GM12891 (cell line): ENCODE data around the gene AMDHD1.

Experiments
- DNase-seq: peaks from one replicate; pipeline ENCODE4 v3.0.0; 2011; ENCODE audit warnings: low spot score; ENCODE audit not compliant: insufficient read length
- FAIRE-seq: peaks from 2 replicates; lab custom pipeline; 2011; peaks lifted over from hg19 to GRCh38; lab: Jason Lieb, UNC
- PAX5 ChIP-seq: IDR thresholded peaks from 2 replicates; pipeline ENCODE4 v1.6.1; 2011; ENCODE audit warnings: low read length, moderate library complexity, mild to moderate bottlenecking; ENCODE audit not compliant: insufficient read depth, severe bottlenecking
- POLR2A ChIP-seq: IDR thresholded peaks from 2 replicates; pipeline ENCODE4 v1.6.1; 2011; ENCODE audit warnings: low read depth, low read length, control low read depth
- POLR2AphosphoS5 ChIP-seq: IDR thresholded peaks from 2 replicates; pipeline ENCODE4 v1.6.1; 2011; ENCODE audit warnings: low read depth, low read length, control low read depth
- POU2F2 ChIP-seq: IDR thresholded peaks from 2 replicates; pipeline ENCODE4 v1.6.1; 2011; ENCODE audit warnings: low read depth, mild to moderate bottlenecking, control low read depth, low read length, moderate library complexity
- SPI1 ChIP-seq: IDR thresholded peaks from 2 replicates; pipeline ENCODE4 v1.6.1; 2011; ENCODE audit warnings: low read depth, low read length, control low read depth
- TAF1 ChIP-seq: IDR thresholded peaks from 2 replicates; pipeline ENCODE4 v1.6.1; 2011; ENCODE audit warnings: low read depth, low read length, control low read depth

Gene AMDHD1

DNA sequence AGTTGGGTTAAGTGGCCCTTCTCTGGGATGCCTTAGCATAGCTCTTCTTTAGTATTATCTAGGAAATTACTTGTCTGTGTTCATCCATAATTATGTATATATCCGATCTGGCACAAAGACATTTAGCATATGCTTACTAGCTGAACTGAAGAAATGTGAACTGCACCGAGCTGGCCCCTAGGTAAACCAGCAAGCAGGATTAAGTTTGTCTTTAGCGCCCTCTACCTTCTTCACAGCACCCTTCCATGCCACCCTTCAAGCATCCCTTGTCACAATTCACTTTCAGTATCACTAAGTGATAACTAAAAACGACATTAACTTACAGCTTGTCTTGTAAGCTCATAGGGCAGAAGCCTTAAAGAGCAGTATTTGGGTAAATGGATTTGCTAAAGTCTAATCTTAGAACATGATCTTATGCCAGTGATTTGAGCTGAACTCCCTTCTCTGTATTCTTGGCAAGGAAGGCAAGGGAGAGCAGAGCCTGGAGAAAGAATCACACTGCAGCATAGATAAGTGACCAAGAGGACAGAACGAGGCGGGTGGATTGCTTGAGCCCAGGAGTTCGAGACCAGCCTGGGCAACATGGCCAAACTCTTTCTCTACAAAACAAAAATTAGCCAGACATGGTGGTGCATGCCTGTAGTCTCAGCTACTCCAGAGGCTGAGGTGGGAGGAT, 55.6 kb downstream of the AMDHD1 start:
- FAIRE-seq (peak; percentile 95), DNase-seq (peak; percentile 51)
- TF ChIP-seq POLR2AphosphoS5 (no peak), TAF1 (no peak), POLR2A (no peak), PAX5 (no peak), POU2F2 (no peak), SPI1 (no peak)

DNA sequence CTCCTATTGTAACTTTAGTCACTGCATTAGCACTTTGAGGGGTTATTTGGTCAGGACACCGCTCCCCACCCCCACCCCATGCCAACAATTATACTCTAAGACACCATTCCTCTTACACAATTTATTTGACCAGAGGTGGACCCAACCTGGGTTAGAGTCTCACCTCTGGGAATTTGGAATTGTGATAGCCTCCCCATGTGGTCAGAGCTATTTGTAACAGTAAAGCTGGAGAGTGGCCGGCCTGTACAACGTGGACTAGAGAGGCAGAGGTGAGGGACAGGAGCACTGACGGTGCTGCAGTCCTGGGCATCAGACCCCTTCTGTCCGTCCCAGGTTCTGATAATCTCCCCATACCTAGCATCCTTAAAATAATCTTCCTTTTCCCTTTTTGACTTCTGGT, 56.4 kb downstream of the AMDHD1 start:
- FAIRE-seq (no peak), DNase-seq (no peak)
- TF ChIP-seq PAX5 (no peak), TAF1 (no peak), SPI1 (no peak), POU2F2 (no peak), POLR2AphosphoS5 (no peak), POLR2A (no peak)

DNA sequence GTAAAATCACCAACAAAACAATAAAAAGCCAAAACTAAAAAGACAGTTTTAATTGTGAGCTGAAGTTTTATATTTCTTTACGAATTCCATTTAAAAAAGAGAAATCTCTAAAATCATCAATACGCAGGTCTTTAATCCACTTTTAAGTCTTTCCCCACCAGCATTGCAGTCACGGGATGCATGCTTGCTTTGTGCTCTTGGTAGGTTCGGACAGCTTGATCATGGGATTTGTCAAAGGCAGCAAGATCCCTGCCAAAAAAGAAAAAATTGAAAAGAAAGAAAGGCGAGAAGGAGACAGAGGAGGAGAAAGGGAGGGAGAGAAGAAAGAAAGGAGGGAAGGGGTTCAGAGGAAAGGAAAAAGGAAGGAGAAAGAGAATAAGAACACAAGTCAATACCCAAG, 57.7 kb downstream of the AMDHD1 start:
- no peak for FAIRE-seq
- DNase-seq, result no peak
- no peak for TF ChIP-seq TAF1
- no peak for TF ChIP-seq PAX5
- TF ChIP-seq SPI1, result no peak

DNA sequence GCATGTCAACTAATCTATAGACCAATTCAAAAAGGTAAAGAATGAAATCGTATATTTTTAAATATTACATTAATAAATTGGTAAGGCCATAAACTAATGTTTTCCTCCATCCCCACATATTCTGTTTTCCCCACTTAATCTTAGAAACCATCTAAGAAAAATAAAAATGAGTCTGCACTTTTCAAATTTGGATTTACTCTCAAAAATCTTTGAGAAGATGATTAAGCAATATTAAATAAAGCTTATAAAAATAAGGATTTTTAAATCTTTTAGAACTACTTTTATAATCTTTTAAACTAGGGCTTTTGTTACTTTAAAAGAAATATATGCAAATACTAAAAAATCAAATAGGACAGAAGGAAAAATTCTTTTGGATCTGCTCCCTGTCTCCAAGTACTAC, 63.6 kb downstream of the AMDHD1 start:
- FAIRE-seq (no peak), DNase-seq (no peak)
- no peak for TF ChIP-seq POLR2AphosphoS5

DNA sequence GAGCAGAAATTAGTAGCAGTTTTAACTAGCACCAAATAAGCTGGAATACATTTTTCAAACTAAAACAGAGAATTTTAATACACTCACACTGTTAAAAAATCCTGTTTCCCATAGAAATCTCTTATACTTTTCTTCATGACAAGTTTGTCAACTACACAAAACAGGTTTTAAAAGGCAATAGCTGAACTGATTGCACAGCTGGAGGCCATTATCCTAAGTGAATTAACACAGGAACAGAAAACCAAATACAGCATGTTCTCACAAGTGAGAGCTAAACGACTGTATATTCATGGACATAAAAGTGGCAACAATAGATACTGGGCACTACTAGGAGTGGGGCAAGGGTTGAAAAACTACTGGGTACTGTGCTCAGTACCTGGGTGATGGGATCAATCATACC, 64.6 kb downstream of the AMDHD1 start:
- DNase-seq (no peak), FAIRE-seq (no peak)
- no peak for TF ChIP-seq POLR2AphosphoS5
- no peak for TF ChIP-seq TAF1
- TF ChIP-seq PAX5, result no peak
- no peak for TF ChIP-seq SPI1
- no peak for TF ChIP-seq POLR2A
- no peak for TF ChIP-seq POU2F2

DNA sequence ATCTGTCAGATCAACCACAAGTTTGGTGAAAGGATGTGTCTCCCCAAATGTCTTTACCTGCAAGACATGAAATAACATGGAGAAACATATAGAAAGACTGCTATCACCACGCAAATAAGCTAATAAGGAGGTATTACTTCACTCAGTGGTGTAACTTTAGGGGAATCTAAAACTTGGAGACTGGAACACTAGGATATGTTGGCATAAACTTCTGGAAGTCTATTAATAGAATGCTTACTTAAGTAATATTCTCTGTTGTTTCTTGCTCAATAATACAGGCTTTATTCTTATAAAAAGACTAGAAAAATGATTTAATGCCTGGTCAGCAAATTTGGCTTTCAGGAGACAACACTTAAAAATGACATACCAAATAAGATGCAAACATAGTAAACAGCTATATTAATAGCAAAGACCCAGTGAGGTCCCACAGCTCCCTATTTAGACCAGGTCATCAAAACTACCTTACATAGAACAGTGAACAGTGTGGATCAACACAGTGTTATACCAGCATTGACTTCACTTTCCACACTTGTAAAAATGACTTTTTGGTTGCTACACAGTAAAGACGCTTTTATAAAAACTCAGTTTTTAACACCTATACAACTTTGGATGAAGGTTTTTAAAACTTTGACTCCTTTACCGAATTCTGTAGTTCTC, 71.9 kb downstream of the AMDHD1 start:
- FAIRE-seq, result no peak
- DNase-seq, result no peak
- TF ChIP-seq TAF1 (no peak), SPI1 (no peak), POLR2A (no peak), PAX5 (no peak), POLR2AphosphoS5 (no peak), POU2F2 (no peak)

DNA sequence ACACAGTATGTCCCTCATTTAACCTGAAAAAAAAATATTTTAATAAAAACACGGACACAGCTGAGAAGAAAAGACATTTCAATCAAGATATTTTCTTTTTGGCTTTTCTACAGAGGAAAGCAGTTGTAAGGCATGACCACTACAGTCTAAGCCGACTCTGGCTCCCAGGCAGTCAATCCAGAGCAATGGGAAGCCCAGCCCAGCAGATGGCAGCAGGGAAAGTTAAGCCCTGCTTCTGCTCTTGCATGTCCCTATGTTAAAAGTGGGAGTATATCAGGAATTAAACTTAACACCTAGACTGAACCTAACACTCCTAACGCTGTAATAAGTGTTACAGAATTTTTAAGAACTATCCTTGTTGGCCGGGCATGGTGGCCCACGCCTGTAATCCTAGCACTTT, 72.5 kb downstream of the AMDHD1 start:
- FAIRE-seq, result no peak
- DNase-seq, result no peak
- no peak for TF ChIP-seq SPI1
- TF ChIP-seq POU2F2, result no peak
- no peak for TF ChIP-seq PAX5
- TF ChIP-seq POLR2AphosphoS5, result no peak
- no peak for TF ChIP-seq POLR2A
- no peak for TF ChIP-seq TAF1
